GM10248 (cell line): Measurements from ENCODE around the gene PRB4.
"Not testable (repeated sequence)": the region's sequence is repeated elsewhere in the genome, so short reads cannot be mapped to it uniquely, and the experiment has no call there.

ENCODE experiments used
- CTCF ChIA-PET: fragments of 300-600 bp; sonication (Branson Sonifier 250); formaldehyde crosslinking; extraction: SDS; loops from one replicate; lab custom pipeline; 2021; ENCODE audit warnings: antibody characterized with exemption; lab: Yijun Ruan, JAX
- POLR2A ChIA-PET: fragments of 350-650 bp; sonication (Branson Sonifier 250); formaldehyde crosslinking; extraction: SDS; loops from one replicate; lab custom pipeline; 2020; ENCODE audit warnings: antibody characterized with exemption; lab: Yijun Ruan, JAX
- DNase-seq: peaks from one replicate; pipeline ENCODE4 v3.0.0; 2012; ENCODE audit errors: extremely low spot score
- CTCF ChIP-seq: IDR thresholded peaks from 2 replicates; pipeline ENCODE4 v1.5.1; 2012; ENCODE audit warnings: mild to moderate bottlenecking, low read depth; ENCODE audit errors: extremely low read depth, missing control alignments, control extremely low read depth

Gene PRB4

DNA sequence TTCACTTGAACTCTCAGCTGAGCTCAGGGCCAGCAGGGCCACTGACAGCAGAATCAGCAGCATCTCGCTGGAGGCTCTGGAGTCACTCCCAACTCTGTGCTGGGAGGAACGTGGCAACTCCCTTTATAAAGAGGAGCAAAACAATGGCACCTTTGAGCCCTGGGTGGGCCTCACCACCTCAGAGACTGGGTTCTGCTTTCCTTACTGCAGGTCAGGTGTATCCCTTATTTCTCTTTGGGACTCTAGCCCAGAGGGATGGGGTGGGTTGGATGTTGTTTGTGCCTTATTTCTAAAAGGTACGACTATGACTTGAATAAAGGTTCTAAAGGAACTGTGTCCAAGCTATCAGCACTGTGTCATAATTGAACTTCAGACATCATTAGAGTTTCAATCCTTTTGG is at the start of gene PRB4:
PRB4 (minus strand) TSS at position 101 of the 400 bp plus-strand sequence; CDS start at position 63, 38 bp downstream.
- CTCF ChIA-PET, result no interaction called here
- DNase-seq, result no peak
- POLR2A ChIA-PET, result no interaction called here
- TF ChIP-seq CTCF, result no peak

DNA sequence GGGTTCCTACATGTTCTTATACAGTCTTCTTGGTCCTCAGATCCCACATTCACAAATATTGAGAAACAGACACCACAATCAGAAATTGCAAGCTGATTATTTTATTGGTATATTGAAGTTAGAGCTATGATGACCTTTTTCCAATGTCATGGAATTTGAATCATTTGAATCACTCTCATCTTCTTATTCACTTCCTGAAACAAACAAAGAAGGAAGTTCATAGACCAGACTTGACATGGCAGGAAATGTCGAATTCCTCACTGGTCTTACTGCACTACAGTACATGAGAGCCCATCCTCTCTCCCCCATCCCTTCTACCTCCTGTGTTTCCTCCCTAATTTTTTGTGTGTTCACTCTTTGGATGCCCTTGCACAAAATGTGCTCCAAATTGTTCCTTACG is 41.5 kb upstream of the PRB4 start:
- DNase-seq, POLR2A ChIA-PET, CTCF ChIA-PET: not testable (repeated sequence)

DNA sequence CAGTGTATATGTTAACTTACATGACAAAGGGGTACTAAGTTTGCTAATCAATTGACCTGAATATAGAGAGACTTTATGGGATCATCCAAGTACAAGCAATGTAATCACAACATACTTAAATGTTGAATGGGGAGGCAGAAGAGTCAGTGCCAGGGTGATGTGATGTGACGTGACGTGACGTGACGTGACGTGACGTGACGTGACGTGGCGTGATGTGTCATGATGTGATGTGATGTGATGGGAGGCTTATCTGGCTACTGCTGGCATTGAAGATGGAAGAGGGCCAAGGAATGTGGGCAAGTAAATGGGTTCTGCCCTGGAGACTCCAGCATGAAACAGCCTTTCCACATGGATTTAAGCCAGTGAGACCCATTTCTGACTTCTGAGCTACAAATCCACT is 38.2 kb upstream of the PRB4 start:
- ChIA-PET CTCF (no interaction called here), POLR2A (no interaction called here)
- DNase-seq, result no peak
- TF ChIP-seq CTCF, result no peak

GRCh38 chr12:11347810-11348209 is 37.6 kb upstream of the PRB4 start:
- no peak for TF ChIP-seq CTCF
- ChIA-PET CTCF (no interaction called here), POLR2A (no interaction called here)
- DNase-seq, result no peak

DNA sequence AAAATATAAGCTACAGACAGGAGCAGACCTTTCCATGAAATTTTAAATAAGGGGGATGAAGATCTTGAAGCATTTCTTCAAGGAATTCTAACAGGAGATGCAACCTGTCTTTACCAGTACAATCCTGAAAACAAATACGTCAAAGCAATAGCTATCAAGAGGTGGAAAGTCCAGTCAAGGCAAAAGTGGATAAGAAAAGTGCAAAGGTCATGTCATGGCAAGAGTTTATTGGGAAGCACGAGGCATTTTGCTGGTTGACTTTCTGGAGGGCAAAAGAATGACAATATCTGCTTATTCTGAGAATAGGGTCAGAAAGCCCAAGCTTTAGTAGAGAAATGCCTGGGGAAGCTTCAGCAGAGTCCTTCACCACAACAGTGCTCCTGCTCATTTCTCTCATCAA is 34.3 kb upstream of the PRB4 start:
- ChIA-PET POLR2A (no interaction called here), CTCF (no interaction called here)
- no peak for DNase-seq
- TF ChIP-seq CTCF, result no peak

DNA sequence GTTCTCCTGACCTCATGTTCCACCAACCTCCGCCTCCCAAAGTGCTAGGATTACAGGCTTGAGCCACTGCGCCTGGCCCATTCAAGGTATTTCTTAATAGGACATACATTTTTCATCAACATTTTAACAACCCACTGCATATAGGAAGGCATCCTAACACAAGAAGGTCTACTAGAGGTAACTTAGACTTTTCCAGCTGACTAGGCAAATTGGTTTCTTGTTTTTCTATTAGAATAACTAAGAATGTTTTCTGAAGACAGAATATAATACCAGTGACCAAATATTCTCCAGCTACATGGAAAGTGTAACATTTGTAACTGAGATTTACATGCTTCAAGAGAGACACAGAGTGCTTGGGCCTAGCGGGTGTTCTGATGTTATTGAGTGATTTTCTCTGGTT is 14.2 kb upstream of the PRB4 start:
- CTCF ChIA-PET, result no interaction called here
- POLR2A ChIA-PET, result no interaction called here
- DNase-seq, result no peak
- no peak for TF ChIP-seq CTCF

DNA sequence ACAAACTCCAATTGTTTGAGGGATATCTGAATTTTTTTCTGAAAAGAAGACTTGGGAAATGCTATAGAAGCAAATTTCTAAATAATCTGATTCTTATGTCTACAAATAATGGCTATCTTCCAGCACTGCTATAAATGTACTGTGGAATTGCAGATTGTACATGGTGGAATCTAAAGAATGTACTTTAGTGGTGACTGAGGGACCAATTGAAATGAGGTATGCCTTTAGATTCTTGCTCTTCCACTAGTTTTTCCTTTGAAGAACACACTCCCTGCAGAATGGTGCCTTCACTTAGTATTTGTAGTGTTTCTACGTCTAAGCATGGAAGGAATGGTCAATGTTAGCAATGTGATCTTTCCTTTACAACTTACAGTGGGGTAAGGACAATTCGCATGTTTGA is 11.7 kb upstream of the PRB4 start:
- POLR2A ChIA-PET, result no interaction called here
- TF ChIP-seq CTCF, result no peak

More for the DNA sequence above, 11.7 kb upstream of the PRB4 start:
- CTCF ChIA-PET, result no interaction called here
- no peak for DNase-seq
